GM12873 (cell line): ENCODE results near the gene SBF1.

ENCODE experiments used
- CTCF ChIP-seq: IDR thresholded peaks from 2 replicates; pipeline ENCODE4 v1.5.1; 2012; ENCODE audit warnings: low read depth, mild to moderate bottlenecking, moderate library complexity, low read length, control low read depth; ENCODE audit not compliant: insufficient read depth; ENCODE audit errors: missing control alignments

Gene SBF1

DNA sequence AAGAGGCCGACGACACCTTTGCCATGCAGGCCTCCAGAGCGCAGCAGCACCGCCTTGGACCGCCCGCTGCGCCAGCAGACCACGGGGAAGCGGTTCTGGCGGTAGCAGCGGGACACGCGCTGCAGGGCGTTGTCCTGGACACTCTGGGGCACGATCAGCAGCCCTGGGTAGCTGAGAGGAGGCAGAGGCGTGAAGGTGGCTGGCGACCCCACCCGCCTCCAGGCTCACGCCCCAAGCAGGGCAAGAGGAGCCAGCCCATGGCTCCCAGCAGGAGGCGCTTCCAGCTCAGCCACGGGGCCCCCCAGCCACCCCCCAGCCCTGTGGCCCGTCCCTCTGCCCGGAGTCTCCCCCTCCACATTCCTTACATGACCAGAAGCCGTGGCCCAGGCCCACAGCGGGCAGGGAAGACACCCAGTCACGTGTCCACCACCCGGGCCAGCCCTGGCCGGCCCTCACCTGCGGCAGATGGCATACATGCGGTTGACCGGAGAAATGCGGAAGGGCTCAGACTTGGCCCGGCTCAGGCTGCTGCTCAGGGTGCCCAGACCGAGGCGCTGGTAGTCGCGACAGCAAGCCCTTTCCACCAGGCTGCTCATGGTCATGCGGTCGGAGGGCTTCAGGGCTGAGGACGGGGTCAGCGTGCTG lies 15.2 kb downstream of the SBF1 start:
- peak; percentile 11 for TF ChIP-seq CTCF

GRCh38 chr22:50459016-50459415 lies 15.8 kb downstream of the SBF1 start:
- no peak for TF ChIP-seq CTCF

GRCh38 chr22:50456466-50457234 lies 18.2 kb downstream of the SBF1 start:
- peak; percentile 43 for TF ChIP-seq CTCF

GRCh38 chr22:50456026-50456425 lies 18.8 kb downstream of the SBF1 start:
- no peak for TF ChIP-seq CTCF

DNA sequence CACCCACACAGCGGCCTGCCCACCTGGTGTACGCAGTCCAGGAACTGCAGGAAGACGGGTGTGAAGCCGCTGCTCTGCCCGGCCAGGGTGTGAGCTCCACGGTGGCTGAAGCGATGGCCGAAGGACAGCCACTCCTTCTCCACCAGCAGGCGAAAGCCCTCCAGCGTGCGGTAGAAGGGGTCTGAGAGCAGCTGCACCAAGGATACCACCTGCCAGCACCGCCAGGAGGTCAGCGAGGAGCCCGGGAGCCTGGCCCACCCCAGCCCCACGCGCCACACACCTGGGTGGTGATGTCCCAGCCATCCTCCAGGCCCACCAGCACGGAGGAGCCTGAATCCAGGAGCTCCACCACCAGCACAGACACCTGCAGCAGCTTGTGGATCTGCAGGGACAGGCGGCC lies 19.6 kb downstream of the SBF1 start:
- TF ChIP-seq CTCF = no peak

DNA sequence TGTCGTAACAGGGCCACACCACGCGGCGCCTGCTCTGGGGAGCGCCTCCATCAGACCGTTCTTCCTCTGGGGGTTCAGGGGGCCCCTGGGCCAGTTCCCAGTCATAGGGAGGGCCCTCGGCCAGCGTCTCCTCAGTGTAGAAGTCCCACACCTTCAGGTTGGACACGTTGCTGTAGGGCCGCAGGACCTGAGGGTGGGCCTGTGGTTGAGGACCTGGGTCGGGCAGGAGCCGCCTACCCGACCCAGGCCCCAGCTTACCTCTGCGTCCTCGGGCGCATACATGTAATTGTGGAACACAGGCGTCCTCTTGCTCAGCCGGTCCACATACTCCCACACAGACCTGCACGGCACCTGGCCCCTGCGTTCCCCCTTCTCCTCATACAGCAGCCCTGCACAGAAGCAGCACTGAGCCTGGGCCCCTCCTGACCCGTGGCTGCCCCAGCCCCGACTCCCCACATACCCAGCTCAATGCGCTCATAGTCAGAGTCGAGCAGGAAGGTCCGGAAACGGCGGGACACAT lies 20.2 kb downstream of the SBF1 start:
- TF ChIP-seq CTCF = no peak

GRCh38 chr22:50452649-50453048 lies 22.2 kb downstream of the SBF1 start:
- TF ChIP-seq CTCF = no peak
